Type B pancreatic cell (in vitro differentiated cells): Measurements from ENCODE around the gene TCFL5. TPM values are rescaled to one million over a fixed set of nuclear protein-coding genes. Genes with fewer than 3 reads are reported as not detected.

Experiments
- DNase-seq: peaks from one replicate; pipeline ENCODE4 v3.0.0; 2021; ENCODE audit warnings: mixed read lengths; ENCODE audit not compliant: unreplicated experiment; ENCODE audit errors: extremely low spot score
- H3K27ac Mint-ChIP-seq: 2 replicates; pipeline ENCODE4 v1.8.0; 2021; ENCODE audit warnings: mild to moderate bottlenecking, mixed read lengths
- H3K27me3 Mint-ChIP-seq: 2 replicates; pipeline ENCODE4 v1.8.0; 2021; ENCODE audit warnings: mixed read lengths
- H3K36me3 Mint-ChIP-seq: 2 replicates; pipeline ENCODE4 v1.8.0; 2021; ENCODE audit warnings: mixed read lengths
- H3K4me1 Mint-ChIP-seq: one replicate; pipeline ENCODE4 v1.8.0; 2021; ENCODE audit warnings: mixed read lengths; ENCODE audit not compliant: unreplicated experiment
- H3K4me3 Mint-ChIP-seq: 2 replicates; pipeline ENCODE4 v1.8.0; 2021; ENCODE audit warnings: mild to moderate bottlenecking, mixed read lengths
- H3K9me3 Mint-ChIP-seq: 2 replicates; pipeline ENCODE4 v1.8.0; 2021; ENCODE audit warnings: mixed read lengths
- CTCF ChIP-seq: fragments of 200-600 bp; sonication (generic); conservative IDR thresholded peaks from 2 replicates; pipeline ENCODE4 v1.5.0; 2021; ENCODE audit warnings: antibody characterized with exemption, mild to moderate bottlenecking
- total RNA-seq: library from RNA; stranded (reverse); gene quantifications from 2 replicates; pipeline ENCODE4 v1.2.1, GENCODE V29; 2021; ENCODE audit warnings: low replicate concordance

The TCFL5 gene
- total RNA-seq, 1 donor from 2014 or later = 11.8 TPM

- Mint-ChIP-seq H3K4me1 (peaks cover 38% of the 10 kb centered on the region), H3K27me3 (no peaks in the 10 kb centered on the region), H3K36me3 (peaks cover 15% of the 10 kb centered on the region), H3K9me3 (no peaks in the 10 kb centered on the region), H3K4me3 (no peak overlapping the region), H3K27ac (peak overlapping the region; percentile 99)
- DNase-seq = no peak
- no peak for TF ChIP-seq CTCF
Measured at GRCh38 chr20:62901891-62902290, 40.3 kb upstream of the TCFL5 start.

DNA sequence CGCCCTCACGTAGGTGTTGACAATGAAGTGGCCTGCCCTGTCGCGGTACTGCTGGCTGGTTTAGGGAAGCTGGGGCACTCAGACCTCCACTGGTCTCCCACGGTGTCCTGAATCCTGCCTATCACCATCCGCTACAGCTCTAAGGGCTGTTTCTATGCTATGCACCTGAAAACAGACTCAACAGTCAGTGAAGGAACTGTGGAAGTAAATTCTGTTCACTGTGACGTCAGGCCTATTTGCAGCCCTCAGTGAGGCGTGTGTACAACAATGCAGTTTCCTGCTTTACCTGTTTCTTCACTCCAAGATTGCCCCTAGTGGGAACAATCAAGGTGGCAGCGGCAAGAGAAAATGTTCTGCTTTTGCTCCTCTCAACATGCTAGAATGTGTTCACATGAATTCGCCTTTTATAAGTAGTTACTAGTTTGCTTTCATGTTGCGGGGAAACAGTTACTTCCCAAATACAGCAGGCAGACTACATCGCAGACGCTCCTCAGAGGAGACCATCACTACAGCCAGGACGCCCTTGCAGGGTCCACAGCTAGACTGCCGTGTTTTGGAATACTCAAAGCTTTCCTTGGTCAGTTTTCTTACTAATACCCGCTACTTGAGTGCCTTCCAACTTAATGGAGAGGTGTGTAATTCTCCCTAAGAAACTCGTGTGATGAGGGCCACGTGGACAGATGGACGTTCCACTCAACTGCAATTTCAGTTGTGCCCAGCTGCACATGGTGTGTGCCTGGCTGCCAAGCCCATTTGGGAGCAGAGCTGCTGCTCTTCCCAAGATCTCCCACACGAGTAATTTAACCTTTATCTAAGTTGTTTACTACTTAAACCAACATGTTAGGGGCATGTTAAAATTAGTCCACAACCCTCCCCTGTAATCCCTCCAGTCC is 39.3 kb upstream of the TCFL5 start:
- no peak for TF ChIP-seq CTCF
- Mint-ChIP-seq H3K4me3 (peak overlapping the region; percentile 77), H3K9me3 (no peaks in the 10 kb centered on the region), H3K4me1 (peaks cover 38% of the 10 kb centered on the region), H3K27ac (peak overlapping the region; percentile 99), H3K36me3 (peaks cover 15% of the 10 kb centered on the region), H3K27me3 (no peaks in the 10 kb centered on the region)
- no peak for DNase-seq

GRCh38 chr20:62900052-62900691 is 38.5 kb upstream of the TCFL5 start:
- Mint-ChIP-seq H3K4me1 (peaks cover 38% of the 10 kb centered on the region), H3K36me3 (peaks cover 18% of the 10 kb centered on the region), H3K27ac (peak overlapping the region; percentile 99), H3K4me3 (peak overlapping the region; percentile 77), H3K27me3 (no peaks in the 10 kb centered on the region), H3K9me3 (no peaks in the 10 kb centered on the region)
- TF ChIP-seq CTCF = peak; percentile 87
- DNase-seq = peak; percentile 83

DNA sequence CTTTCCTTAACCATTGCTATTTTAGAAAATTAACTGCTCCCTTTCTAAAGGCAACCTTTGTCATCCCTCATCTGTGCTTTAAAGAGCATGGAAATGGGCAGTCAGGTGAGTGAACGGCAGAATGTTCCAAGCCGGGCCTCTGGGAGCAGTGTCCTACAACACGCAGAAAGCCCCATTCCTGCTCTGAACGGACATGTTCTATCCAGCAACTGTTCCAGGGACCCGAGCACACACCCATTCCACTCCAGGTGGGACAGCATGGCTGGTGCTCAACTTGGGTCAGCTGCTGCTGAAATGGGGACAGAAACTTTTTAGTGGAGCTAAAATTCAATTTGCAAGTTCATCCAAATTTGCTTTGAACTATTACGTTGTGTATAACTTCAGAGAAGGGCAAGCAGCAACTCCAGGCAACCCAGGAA is 38.0 kb upstream of the TCFL5 start:
- no peak for TF ChIP-seq CTCF
- no peak for DNase-seq
- H3K27me3 Mint-ChIP-seq = no peaks in the 10 kb centered on the region
- H3K27ac Mint-ChIP-seq = peak overlapping the region; percentile 99
- H3K4me1 Mint-ChIP-seq = peaks cover 38% of the 10 kb centered on the region
- no peaks in the 10 kb centered on the region for H3K9me3 Mint-ChIP-seq
- no peak overlapping the region for H3K4me3 Mint-ChIP-seq
- peaks cover 15% of the 10 kb centered on the region for H3K36me3 Mint-ChIP-seq

DNA sequence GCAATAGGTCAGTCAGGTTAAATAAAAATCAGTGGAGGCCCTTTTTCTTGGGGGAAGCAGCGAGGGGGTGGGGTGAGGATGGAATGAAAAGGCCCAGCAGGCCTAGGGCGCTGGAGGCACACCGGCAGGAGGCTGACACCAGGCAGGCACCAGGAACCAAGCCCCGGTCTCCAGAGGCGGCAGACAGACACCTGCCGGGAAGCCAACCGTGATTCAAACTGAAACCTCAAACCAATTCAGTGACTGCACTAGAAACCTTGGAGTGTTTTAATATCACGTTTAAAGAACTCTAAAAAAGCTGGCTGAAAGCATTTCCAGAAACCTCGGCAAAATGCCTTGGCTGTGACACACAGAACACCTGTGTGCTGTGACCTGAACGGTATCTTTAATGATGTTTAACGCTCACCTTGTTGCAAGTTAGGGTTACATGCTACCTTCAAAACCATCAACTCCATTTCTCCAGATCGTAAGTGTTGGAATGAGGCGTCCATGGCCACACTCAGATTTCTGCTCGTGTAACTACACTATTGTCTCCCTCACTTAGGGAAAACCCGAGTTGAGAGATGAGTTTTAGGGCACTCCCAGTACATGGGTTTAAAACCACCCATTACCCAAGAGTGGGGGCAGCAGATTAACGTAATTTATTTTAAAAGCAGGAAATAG is 37.5 kb upstream of the TCFL5 start:
- Mint-ChIP-seq H3K36me3 (peaks cover 12% of the 10 kb centered on the region), H3K27me3 (no peaks in the 10 kb centered on the region), H3K9me3 (no peaks in the 10 kb centered on the region), H3K27ac (peak overlapping the region; percentile 85), H3K4me1 (peaks cover 38% of the 10 kb centered on the region), H3K4me3 (peak overlapping the region; percentile 26)
- no peak for TF ChIP-seq CTCF
- no peak for DNase-seq
